ENCODE measurements around the gene EIF4G2. TPM values are rescaled to one million over a fixed set of nuclear protein-coding genes. Genes with fewer than 3 reads are reported as not detected.

Gene EIF4G2
- total and polyA plus RNA-seq, 2 donors from 2014 or later, result 238 to 716 TPM

- FAIRE-seq, result no peak
- H3K4me1 ChIP-seq (ENCODE audit: control insufficient read depth in 2 of 3, insufficient read depth in 2 of 3, low read depth in 1 of 3, low read length in 3 of 3), result peaks cover 0 to 5% (median 4%) of the 10 kb centered on the region in 3 donors
- peak overlapping the region; percentile 92 to 98 (median 94) for H3K4me3 ChIP-seq (ENCODE audit: low read length in 3 of 3)
- intact Hi-C loops (cut with DNase I), result loop anchor here (10.0 kb wide), 1 partner anchor 53 kb away; the partner anchor contains the start of gene EIF4G2
- peaks cover 10 to 26% (median 19%) of the 10 kb centered on the region in 3 donors for H3K36me3 ChIP-seq (ENCODE audit: control insufficient read depth in 2 of 3, insufficient read depth in 3 of 3, low read length in 3 of 3)
- peak overlapping the region; percentile 91 to 99 for H3K27ac ChIP-seq (ENCODE audit: low read depth in 2 of 2, low read length in 2 of 2)
- DNase-seq, result no peak
- peak overlapping the region; percentile 96 to 98 (median 97) for H3K9ac ChIP-seq (ENCODE audit: low read length in 3 of 3)
- TF ChIP-seq, protein P1, sequence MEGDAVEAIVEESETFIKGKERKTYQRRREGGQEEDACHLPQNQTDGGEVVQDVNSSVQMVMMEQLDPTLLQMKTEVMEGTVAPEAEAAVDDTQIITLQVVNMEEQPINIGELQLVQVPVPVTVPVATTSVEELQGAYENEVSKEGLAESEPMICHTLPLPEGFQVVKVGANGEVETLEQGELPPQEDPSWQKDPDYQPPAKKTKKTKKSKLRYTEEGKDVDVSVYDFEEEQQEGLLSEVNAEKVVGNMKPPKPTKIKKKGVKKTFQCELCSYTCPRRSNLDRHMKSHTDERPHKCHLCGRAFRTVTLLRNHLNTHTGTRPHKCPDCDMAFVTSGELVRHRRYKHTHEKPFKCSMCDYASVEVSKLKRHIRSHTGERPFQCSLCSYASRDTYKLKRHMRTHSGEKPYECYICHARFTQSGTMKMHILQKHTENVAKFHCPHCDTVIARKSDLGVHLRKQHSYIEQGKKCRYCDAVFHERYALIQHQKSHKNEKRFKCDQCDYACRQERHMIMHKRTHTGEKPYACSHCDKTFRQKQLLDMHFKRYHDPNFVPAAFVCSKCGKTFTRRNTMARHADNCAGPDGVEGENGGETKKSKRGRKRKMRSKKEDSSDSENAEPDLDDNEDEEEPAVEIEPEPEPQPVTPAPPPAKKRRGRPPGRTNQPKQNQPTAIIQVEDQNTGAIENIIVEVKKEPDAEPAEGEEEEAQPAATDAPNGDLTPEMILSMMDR (IDR thresholded peaks at IDR 0.05; ENCODE audit: borderline replicate concordance, extremely low read depth, insufficient read depth), result no peak
- no peaks in the 10 kb centered on the region for H3K27me3 ChIP-seq (ENCODE audit: control insufficient read depth, insufficient read depth, low read length)
- H3K9me3 ChIP-seq (ENCODE audit: control insufficient read depth in 2 of 3, insufficient read depth in 1 of 3, low read length in 3 of 3), result no peaks in the 10 kb centered on the region
Observed at GRCh38 chr11:10857459-10857708, 48.7 kb upstream of the EIF4G2 start.

GRCh38 chr11:10856689-10857458 is 48.1 kb upstream of the EIF4G2 start:
- TF ChIP-seq, protein P1 (IDR thresholded peaks at IDR 0.05; ENCODE audit: borderline replicate concordance, extremely low read depth, insufficient read depth), result no peak
- intact Hi-C loops (cut with DNase I), result loop anchor here (10.0 kb wide), 1 partner anchor 52 kb away; the partner anchor contains the start of gene EIF4G2
- FAIRE-seq, result no peak
- Histone ChIP-seq H3K9me3 (ENCODE audit: control insufficient read depth in 2 of 3, insufficient read depth in 1 of 3, low read length in 3 of 3) (no peaks in the 10 kb centered on the region), H3K27me3 (ENCODE audit: control insufficient read depth, insufficient read depth, low read length) (no peaks in the 10 kb centered on the region), H3K27ac (ENCODE audit: low read depth in 2 of 2, low read length in 2 of 2) (peak overlapping the region; percentile 91 to 99), H3K9ac (ENCODE audit: low read length in 3 of 3) (peak overlapping the region; percentile 96 to 98 (median 97)), H3K36me3 (ENCODE audit: control insufficient read depth in 2 of 3, insufficient read depth in 3 of 3, low read length in 3 of 3) (peaks cover 11 to 29% (median 22%) of the 10 kb centered on the region in 3 donors), H3K4me1 (ENCODE audit: control insufficient read depth in 2 of 3, insufficient read depth in 2 of 3, low read depth in 1 of 3, low read length in 3 of 3) (peaks cover 0 to 5% (median 4%) of the 10 kb centered on the region in 3 donors), H3K4me3 (ENCODE audit: low read length in 3 of 3) (peak overlapping the region; percentile 92 to 98 (median 94))
- DNase-seq, result peak in 2 of 5 donors; percentile 84 to 87

DNA sequence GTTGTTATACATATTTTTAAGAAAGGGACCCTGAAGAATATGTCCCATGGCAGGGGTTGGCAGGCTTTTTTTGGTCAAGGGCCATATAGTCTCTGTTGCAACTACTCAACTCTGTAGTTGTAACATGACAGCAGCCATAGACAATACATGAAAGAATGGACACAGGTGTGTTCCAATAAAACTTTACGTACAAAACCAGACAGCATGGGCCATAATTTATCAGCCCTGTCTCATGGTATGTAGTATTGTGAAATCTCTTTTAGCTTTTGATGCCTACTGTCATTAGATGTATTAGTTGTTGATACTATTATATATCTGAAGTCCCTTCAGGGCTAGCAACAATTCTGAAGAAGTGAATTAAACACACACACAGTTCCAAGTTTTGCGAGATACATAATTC is 46.6 kb upstream of the EIF4G2 start:
- H3K4me3 ChIP-seq (ENCODE audit: low read length in 3 of 3), result no peak overlapping the region
- H3K9ac ChIP-seq (ENCODE audit: low read length in 3 of 3), result no peak overlapping the region
- H3K27ac ChIP-seq (ENCODE audit: low read depth in 2 of 2, low read length in 2 of 2), result no peak overlapping the region
- H3K27me3 ChIP-seq (ENCODE audit: control insufficient read depth, insufficient read depth, low read length), result no peaks in the 10 kb centered on the region
- H3K4me1 ChIP-seq (ENCODE audit: control insufficient read depth in 2 of 3, insufficient read depth in 2 of 3, low read depth in 1 of 3, low read length in 3 of 3), result peaks cover 0 to 5% (median 4%) of the 10 kb centered on the region in 3 donors
- DNase-seq (no peak), FAIRE-seq (no peak)
- H3K9me3 ChIP-seq (ENCODE audit: control insufficient read depth in 2 of 3, insufficient read depth in 1 of 3, low read length in 3 of 3), result no peaks in the 10 kb centered on the region
- TF ChIP-seq, protein P1 (IDR thresholded peaks at IDR 0.05; ENCODE audit: borderline replicate concordance, extremely low read depth, insufficient read depth), result no peak
- intact Hi-C loops (cut with DNase I), result loop anchor here (10.0 kb wide), 1 partner anchor 50 kb away; the partner anchor contains the start of gene EIF4G2
- peaks cover 11 to 29% (median 22%) of the 10 kb centered on the region in 3 donors for H3K36me3 ChIP-seq (ENCODE audit: control insufficient read depth in 2 of 3, insufficient read depth in 3 of 3, low read length in 3 of 3)

All from kidney (tissue), 14 donors.